NOMO-1 treated with dmso at 0.1 percent for 144 hours (cell line): ENCODE measurements around the gene NUSAP1.
"Not testable (repeated sequence)": the region's sequence is repeated elsewhere in the genome, so short reads cannot be mapped to it uniquely, and the experiment has no call there.

ENCODE experiments used
- DNase-seq: peaks from one replicate; lab custom pipeline; 2025; ENCODE audit not compliant: unreplicated experiment; lab: John Stamatoyannopoulos, UW

The NUSAP1 gene

GRCh38 chr15:41333026-41333562, 413 bp downstream of the NUSAP1 start:
- DNase-seq: peak; percentile 42

DNA sequence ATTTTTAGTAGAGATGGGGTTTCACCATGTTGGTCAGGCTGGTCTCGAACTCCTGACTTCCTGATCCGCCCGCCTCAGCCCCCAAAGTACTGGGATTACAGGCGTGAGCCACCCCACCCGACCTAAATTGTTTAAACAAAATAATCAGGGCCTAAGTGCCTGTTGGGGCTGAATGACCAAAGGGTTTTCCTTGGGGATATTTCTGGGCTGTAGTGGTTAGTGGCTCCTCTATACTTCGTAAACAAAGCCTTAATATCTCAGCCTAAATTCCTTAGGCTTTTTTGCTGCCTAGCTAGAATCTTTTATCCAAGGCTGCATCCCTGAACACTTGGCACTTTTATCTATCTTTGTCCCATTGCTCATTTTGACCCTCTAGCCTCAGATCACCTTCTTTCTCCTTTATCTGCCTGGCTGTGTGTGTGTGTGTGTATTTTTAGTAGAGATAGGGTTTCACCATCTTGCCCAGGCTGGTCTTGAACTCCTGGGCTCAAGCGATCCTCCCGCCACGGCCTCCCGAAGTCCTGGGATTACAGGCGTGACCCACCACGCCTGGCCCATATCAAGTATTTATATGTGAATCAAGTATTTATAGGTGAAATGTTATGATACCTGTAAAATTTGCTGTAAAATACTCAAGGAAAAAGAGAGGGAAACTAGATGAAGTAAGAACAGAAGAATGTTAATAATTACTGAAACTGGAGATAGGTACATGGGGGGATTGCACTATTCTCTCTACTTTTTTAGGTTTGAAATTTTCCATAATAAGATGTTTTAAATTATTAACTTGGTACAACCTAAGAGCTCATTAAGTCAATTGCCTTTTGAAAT, 1.8 kb downstream of the NUSAP1 start:
- DNase-seq: no peak

- no peak for DNase-seq
These were observed 3.9 kb downstream of the NUSAP1 start for GRCh38 chr15:41336549-41336948.

DNA sequence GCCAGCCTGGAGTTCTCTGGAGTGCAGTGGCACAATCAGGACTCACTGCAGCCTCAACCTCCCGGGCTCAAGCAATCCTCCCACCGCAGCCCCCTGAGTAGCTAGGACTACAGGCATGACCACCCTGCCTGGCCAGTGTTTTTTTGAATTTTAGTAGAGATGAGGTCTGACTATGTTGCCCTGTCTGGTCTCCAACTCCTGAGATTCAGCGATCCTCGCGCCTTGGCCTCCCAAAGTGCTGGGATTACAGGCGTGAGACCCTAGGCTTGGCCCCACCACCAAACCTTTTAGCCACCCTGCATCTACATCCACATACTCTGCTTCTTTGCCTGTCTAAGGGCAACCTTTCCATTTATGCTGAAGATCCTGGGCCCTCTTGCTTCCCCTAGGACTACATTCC, 4.4 kb downstream of the NUSAP1 start:
- no peak for DNase-seq

- DNase-seq: no peak
These were observed 5.2 kb downstream of the NUSAP1 start for GRCh38 chr15:41337631-41338522.

DNA sequence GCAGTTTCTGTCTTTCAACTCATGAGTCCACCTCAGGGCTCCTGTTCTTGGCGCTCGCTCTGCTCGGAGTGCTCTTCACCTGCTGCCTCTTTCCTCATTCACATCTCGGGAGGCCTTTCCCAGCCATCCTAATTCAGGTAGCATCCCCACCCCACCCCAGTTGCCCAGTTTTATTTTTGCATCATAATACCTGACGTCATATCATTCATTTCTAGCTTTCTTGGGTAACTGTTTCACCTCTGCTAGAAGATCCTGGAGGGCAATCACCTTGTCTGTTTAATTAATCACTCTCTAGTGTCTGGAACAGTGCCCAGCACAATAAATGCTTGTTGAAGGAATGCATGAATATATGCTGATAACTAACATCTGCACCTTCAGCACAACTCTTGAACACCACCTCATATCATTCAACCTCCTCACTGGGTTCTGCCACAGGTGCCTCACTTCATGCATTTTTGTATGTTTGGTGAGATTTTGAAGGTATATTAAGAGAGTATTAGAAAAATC, 7.6 kb downstream of the NUSAP1 start:
- no peak for DNase-seq

- DNase-seq: no peak
These were observed 8.8 kb downstream of the NUSAP1 start for GRCh38 chr15:41341519-41341918.

- DNase-seq: no peak
These were observed 14.6 kb downstream of the NUSAP1 start for GRCh38 chr15:41347236-41347635.

GRCh38 chr15:41350057-41350717, 17.5 kb downstream of the NUSAP1 start:
- no peak for DNase-seq

DNA sequence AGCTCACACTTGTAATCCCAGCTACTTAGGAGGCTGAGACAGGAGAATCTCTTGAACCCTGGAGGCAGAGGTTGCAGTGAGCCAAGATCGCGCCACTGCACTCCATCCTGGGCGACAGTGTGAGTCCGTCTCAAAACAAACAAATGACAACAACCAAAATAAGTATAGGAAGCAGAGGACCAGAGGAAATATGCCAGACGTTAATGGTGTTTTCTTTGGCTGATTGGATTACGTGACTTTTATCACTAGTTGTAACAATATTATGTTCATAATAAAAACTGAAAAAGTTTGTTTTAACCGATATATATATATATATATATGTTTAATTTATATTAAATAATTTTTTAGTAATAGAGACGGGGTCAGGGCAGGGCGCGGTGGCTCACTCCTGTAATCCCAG, 21.7 kb downstream of the NUSAP1 start:
- DNase-seq: no peak

GRCh38 chr15:41367418-41367817, 34.7 kb downstream of the NUSAP1 start:
- DNase-seq: no peak

GRCh38 chr15:41377978-41378377, 45.3 kb downstream of the NUSAP1 start:
- DNase-seq: no peak

DNA sequence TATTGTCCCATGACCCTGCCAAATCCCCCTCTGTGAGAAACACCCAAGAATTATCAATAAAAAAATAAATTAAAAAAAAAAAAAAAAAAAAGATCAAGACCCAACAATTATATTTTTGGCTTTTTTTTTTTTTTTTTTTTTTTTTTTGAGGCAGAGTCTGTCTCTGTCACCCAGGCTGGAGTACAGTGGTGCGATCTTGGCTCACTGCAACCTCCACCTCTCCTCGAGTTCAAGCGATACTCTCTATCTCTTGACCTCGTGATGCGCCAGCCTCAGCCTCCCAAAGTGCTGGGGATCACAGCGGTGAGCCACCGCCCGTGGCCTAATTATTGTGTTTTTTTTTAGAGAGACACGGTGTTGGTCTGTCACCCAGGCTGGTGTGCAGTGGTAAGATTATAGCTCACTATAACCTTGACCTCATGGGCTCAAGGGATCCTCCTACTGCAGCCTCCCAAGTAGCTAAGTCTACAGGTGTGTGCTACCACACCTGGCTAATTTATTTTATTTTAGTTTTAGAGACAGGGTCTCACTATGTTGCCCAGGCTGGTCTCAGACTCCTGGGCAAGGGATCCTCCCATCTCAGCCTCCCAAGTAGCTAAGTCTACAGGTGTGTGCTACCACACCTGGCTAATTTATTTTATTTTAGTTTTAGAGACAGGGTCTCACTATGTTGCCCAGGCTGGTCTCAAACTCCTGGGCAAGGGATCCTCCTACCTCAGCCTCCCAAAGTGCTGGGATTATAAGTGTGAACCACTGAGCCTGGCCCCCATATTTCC, 51.5 kb downstream of the NUSAP1 start:
- not testable (repeated sequence) for DNase-seq

DNA sequence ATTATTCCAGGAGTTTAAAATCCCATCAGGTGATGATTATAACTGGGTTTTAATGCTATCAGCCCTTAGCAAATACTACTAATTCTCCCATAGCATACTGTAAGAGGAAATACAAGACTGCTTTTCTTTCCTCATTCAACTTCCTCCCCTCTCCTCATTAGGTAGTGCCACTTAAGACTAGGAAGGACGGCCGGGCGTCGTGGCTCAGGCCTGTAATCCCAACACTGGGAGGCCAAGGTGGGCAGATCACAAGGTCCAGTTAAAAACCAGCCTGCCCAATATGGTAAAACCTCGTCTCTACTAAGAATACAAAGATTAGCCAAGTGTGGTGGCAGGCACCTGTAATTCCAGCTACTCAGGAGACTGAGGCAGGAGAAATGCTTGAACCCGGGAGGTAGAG, 55.0 kb downstream of the NUSAP1 start:
- no peak for DNase-seq

GRCh38 chr15:41392659-41393058, 60.0 kb downstream of the NUSAP1 start:
- no peak for DNase-seq

DNA sequence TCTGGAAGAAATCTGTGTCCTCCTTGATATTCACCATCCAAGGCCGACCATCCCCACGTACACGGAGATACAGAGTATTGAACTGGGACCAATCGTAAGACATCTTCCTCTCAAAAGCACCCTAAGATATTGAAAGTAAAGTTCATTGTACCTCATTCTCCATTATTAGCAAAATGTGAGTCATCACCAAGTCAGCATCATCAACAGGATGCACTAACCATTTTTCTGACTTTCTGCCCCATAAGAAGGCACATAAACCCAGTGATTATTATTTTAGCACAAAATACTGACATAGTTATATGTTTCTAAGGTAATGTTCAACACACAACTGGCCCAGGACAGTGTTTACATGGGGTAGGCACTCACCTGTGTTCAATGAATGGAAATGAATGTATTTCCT, 62.2 kb downstream of the NUSAP1 start:
- no peak for DNase-seq

- no peak for DNase-seq
These were observed 63.4 kb downstream of the NUSAP1 start for GRCh38 chr15:41396111-41396510.

GRCh38 chr15:41401904-41402267, 69.2 kb downstream of the NUSAP1 start:
- peak; percentile 51 for DNase-seq

DNA sequence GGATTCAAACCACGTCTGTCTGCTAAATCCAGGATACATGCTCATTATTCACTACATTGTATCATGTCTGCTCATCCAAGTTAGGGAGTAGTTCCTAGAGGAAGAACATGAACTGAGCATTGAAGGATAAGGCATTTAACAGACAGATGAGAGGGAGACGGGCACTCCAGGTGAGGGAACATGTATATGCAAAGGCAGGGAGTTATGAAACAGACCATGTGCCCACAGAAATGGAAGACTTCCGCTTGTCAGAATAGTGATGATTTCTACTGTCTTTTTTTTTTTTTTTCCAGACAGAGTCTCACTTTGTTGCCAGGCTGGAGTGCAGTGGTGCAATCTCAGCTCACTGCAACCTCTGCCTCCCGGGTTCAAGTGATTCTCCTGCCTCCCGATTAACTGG, 74.7 kb downstream of the NUSAP1 start:
- DNase-seq: no peak

DNA sequence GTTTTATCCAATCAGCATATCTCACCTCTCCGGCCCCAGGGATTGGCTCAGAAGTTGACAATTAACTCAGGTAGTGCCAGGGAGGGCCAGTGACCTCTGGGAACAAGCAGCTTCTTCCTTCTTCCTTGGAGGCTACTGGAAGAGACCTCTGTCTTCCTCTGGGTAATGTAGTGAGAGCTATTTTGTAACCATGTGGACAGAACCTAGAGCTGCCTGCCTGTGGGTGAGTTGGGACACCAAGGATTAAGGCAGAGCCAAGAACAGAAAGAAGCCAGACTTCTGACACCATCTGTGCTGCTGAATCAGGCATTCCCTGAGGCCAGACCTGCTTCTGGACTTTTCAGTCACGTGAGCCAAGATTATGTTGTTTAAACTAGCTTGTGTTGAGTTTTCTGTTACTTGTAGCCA, 75.6 kb downstream of the NUSAP1 start:
- no peak for DNase-seq
